Stimulated activated naive CD8-positive, alpha-beta T cell treated with anti-CD3 and anti-CD28 coated beads, Interleukin-15, amount 100 ng/mL, for 72 hours (primary cell): ENCODE data around the gene TRHDE.

Source experiments
- ATAC-seq: fragments of 150-1000 bp; cut with Tn5 transposase; 2 replicates; pipeline ENCODE4 v1.10.0; 2021; ENCODE audit warnings: mild to moderate bottlenecking, moderate library complexity
- DNase-seq, 2 donors: peaks; one replicate each; pipeline ENCODE4 v3.0.0; 2021 to 2022
- H3K27ac Mint-ChIP-seq, 2 donors: one replicate each; pipeline ENCODE4 v1.8.0; 2022; ENCODE audit warnings: mild to moderate bottlenecking in 2 of 2, mixed read lengths in 2 of 2, moderate library complexity in 2 of 2
- H3K27me3 Mint-ChIP-seq: one replicate; pipeline ENCODE4 v1.8.0; 2022; ENCODE audit warnings: mixed read lengths
- H3K4me1 Mint-ChIP-seq: one replicate; pipeline ENCODE4 v1.8.0; 2022; ENCODE audit warnings: mild to moderate bottlenecking, mixed read lengths
- H3K4me3 Mint-ChIP-seq, 2 donors: one replicate each; pipeline ENCODE4 v1.8.0; 2022; ENCODE audit warnings: mild to moderate bottlenecking in 2 of 2, mixed read lengths in 2 of 2, moderate library complexity in 1 of 2
- H3K9me3 Mint-ChIP-seq, 2 donors: one replicate each; pipeline ENCODE4 v1.8.0; 2022; ENCODE audit warnings: mixed read lengths in 2 of 2

TRHDE gene

DNA sequence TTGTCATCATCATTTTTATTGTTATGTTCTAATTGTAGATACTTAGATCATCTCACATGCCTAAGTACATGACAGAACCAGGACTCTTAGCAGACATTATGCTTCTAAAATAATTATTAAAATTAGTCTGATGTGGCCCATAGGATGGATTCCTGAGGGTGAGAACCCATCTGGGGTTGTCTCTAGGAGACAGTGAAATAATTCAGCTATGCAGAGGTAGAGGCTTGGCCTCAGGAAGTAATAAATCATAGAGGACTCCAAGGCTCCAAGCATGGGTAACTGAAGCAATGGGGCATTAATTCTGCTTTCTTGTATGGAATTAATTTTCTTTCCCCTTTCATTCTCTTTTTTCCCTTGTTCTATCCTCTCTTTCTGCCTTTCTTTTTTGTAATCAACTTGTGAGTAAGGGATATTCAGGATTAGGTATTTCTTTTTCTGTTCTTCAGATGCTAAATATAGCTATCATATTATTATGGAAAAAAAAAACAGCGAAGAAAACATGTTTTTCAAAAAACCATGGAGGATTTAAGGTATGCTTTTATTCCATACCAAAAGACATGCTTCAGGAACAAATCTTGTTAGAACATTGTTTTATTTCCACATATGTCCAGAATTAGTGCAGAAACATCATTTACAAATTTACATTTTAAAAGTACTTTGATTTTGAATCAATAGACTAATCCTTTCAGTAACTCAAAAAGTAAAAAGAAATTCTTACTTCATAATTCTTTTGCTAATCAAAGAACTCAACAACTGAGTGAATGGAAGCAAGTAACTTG lies 263.2 kb downstream of the TRHDE start:
- Mint-ChIP-seq H3K27me3 (no peaks in the 10 kb centered on the region), H3K4me1 (no peaks in the 10 kb centered on the region), H3K4me3 (no peak overlapping the region), H3K9me3 (peaks cover 7 to 16% of the 10 kb centered on the region in 2 donors), H3K27ac (no peak overlapping the region)
- no peak for ATAC-seq
- no peak for DNase-seq

- Mint-ChIP-seq H3K4me3 (no peak overlapping the region), H3K4me1 (no peaks in the 10 kb centered on the region), H3K9me3 (peaks cover 6 to 7% of the 10 kb centered on the region in 2 donors), H3K27ac (no peak overlapping the region), H3K27me3 (no peaks in the 10 kb centered on the region)
- ATAC-seq, result no peak
- no peak for DNase-seq
Measured at GRCh38 chr12:72540811-72541210, 268.6 kb downstream of the TRHDE start.

GRCh38 chr12:72543777-72544467 lies 271.8 kb downstream of the TRHDE start:
- no peak overlapping the region for H3K27ac Mint-ChIP-seq
- H3K4me1 Mint-ChIP-seq, result no peaks in the 10 kb centered on the region
- ATAC-seq (no peak), DNase-seq (no peak)
- H3K4me3 Mint-ChIP-seq, result no peak overlapping the region
- no peaks in the 10 kb centered on the region for H3K27me3 Mint-ChIP-seq
- H3K9me3 Mint-ChIP-seq, result peaks cover 2 to 3% of the 10 kb centered on the region in 2 donors

DNA sequence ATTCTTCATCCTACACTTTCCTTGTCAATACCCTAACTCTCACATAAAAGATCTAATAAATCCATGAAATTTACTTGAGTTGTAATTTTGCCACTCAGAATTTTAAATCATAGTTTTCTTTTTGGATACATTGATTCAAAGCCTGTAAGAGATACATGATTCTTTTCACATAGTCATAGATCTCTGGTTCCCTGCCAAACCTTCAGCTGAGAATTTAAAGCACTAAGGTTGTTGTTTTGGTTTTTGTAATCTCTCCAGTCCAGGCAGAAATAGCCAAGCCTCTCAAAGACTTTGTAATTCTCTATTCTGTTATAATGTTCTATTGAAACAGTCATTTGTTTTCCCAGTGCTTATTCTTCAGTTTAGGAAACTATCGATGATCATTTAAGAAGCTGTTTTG lies 273.9 kb downstream of the TRHDE start:
- H3K4me3 Mint-ChIP-seq, result no peak overlapping the region
- H3K27ac Mint-ChIP-seq, result no peak overlapping the region
- no peak for DNase-seq
- H3K4me1 Mint-ChIP-seq, result no peaks in the 10 kb centered on the region
- ATAC-seq, result no peak
- no peaks in the 10 kb centered on the region for H3K27me3 Mint-ChIP-seq
- no peaks in the 10 kb centered on the region for H3K9me3 Mint-ChIP-seq

- Mint-ChIP-seq H3K4me1 (no peaks in the 10 kb centered on the region), H3K9me3 (peaks cover 0 to 6% of the 10 kb centered on the region in 2 donors), H3K27ac (no peak overlapping the region), H3K27me3 (no peaks in the 10 kb centered on the region), H3K4me3 (no peak overlapping the region)
- no peak for DNase-seq
- ATAC-seq, result no peak
Measured at GRCh38 chr12:72547573-72547972, 275.4 kb downstream of the TRHDE start.

DNA sequence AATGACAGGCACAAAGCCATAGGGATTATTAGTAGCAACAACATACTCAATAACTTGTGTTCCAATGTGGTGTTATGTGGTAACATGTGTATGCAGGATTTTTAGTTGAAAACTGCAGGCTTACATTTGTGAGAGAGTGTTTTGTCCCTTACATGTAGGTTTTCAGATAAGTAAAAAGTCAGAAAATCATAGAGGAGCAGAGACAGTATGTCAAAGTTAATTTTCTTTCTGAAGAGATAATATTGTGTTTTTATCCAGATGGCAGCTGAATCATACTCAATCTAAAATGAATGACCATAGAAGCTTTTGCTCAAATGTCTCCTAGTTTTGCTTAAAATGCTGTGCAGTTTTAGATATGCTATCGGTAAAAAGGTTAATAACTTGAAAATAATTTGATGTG lies 277.0 kb downstream of the TRHDE start:
- H3K4me1 Mint-ChIP-seq, result no peaks in the 10 kb centered on the region
- no peak overlapping the region for H3K27ac Mint-ChIP-seq
- no peak overlapping the region for H3K4me3 Mint-ChIP-seq
- peaks cover 0 to 6% of the 10 kb centered on the region in 2 donors for H3K9me3 Mint-ChIP-seq
- no peaks in the 10 kb centered on the region for H3K27me3 Mint-ChIP-seq
- ATAC-seq (no peak), DNase-seq (no peak)

DNA sequence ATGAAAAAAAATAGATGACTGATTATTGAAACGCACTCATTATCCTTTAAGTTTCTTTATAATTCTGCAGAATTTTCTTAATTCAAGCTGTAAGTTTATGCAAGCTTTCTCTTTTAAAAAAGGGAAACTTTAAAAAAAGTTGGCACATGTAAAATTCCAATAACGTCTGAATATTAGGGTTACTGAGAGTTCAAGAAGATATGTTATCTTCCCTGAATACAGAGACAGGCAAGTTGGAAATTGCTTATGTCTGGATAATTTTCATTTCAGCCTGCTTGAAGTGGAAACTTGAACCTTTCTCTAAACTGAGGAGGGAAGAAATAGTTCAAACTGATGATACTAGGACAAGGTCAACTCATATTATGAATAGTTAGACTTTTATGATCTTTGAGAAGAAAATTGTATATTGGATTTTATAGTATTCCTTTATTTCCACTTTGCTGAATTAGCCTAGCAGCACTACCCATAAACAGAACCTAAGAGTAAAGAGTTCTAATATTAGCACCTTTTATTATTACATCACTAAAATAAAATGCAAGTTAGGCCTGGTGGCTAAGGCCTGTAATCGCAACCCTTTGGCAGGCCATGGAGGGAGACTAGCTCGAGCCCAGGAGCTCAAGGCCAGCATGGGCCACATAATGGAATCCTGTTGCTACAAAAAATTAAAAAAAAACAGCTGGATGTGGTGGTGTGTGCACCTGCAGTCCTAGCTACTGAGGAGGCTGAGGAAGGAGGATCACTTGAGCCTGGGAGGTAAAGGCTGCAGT lies 288.0 kb downstream of the TRHDE start:
- no peak for DNase-seq
- ATAC-seq, result no peak
- Mint-ChIP-seq H3K4me1 (no peaks in the 10 kb centered on the region), H3K9me3 (no peaks in the 10 kb centered on the region), H3K4me3 (no peak overlapping the region), H3K27ac (no peak overlapping the region), H3K27me3 (no peaks in the 10 kb centered on the region)

DNA sequence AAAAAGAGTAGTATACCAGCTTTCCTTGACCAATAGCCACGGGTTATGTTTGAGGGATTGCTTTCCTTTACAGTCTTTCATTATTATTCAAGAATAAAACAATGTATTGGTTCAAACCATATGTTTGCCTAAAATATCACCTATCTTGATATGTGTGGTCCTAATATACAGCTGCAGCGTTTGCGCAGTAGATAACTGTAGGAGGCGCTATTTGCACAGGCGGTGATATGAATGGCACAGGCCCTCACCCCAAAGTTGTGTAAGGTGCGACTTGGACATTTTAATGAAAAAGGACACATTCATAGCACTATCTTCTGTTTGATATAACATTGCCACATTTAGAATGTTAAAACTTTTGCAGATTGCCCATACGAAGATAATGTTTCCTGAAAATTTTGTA lies 298.4 kb downstream of the TRHDE start:
- Mint-ChIP-seq H3K9me3 (peaks cover 0 to 7% of the 10 kb centered on the region in 2 donors), H3K27ac (no peak overlapping the region), H3K4me1 (no peaks in the 10 kb centered on the region), H3K4me3 (no peak overlapping the region), H3K27me3 (no peaks in the 10 kb centered on the region)
- DNase-seq (no peak), ATAC-seq (no peak)

GRCh38 chr12:72574138-72574537 lies 302.0 kb downstream of the TRHDE start:
- ATAC-seq (no peak), DNase-seq (no peak)
- Mint-ChIP-seq H3K27ac (no peak overlapping the region), H3K9me3 (peaks cover 0 to 7% of the 10 kb centered on the region in 2 donors), H3K27me3 (no peaks in the 10 kb centered on the region), H3K4me1 (no peaks in the 10 kb centered on the region), H3K4me3 (no peak overlapping the region)

DNA sequence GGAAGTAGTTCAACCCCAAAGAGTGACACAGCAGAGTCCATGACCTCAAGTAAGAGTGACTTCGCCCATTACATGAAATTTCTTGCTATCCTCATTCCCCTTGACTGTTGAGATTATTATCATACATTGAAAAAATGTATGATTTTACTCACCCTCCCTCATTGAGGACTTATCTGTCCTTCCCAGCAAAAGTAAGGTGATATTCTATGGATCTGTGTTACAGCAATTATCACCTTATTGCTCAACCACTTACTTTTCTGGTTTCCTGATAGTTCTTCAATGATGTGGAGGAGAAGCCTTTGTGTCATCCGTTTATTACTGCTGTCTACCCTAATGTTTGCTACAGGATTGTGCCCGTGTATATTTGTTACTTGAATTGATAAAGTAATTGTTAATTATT lies 306.2 kb downstream of the TRHDE start:
- Mint-ChIP-seq H3K4me3 (no peak overlapping the region), H3K27ac (no peak overlapping the region), H3K9me3 (no peaks in the 10 kb centered on the region), H3K4me1 (no peaks in the 10 kb centered on the region), H3K27me3 (no peaks in the 10 kb centered on the region)
- DNase-seq (no peak), ATAC-seq (no peak)

GRCh38 chr12:72586456-72586855 lies 314.3 kb downstream of the TRHDE start:
- Mint-ChIP-seq H3K4me3 (no peak overlapping the region), H3K27me3 (no peaks in the 10 kb centered on the region), H3K4me1 (no peaks in the 10 kb centered on the region), H3K9me3 (peaks cover 0 to 25% of the 10 kb centered on the region in 2 donors), H3K27ac (no peak overlapping the region)
- ATAC-seq (no peak), DNase-seq (no peak)

- DNase-seq, result no peak
- no peak for ATAC-seq
- Mint-ChIP-seq H3K27me3 (no peaks in the 10 kb centered on the region), H3K4me3 (no peak overlapping the region), H3K27ac (no peak overlapping the region), H3K4me1 (no peaks in the 10 kb centered on the region), H3K9me3 (peaks cover 6 to 12% of the 10 kb centered on the region in 2 donors)
Measured at GRCh38 chr12:72602581-72602980, 330.4 kb downstream of the TRHDE start.

DNA sequence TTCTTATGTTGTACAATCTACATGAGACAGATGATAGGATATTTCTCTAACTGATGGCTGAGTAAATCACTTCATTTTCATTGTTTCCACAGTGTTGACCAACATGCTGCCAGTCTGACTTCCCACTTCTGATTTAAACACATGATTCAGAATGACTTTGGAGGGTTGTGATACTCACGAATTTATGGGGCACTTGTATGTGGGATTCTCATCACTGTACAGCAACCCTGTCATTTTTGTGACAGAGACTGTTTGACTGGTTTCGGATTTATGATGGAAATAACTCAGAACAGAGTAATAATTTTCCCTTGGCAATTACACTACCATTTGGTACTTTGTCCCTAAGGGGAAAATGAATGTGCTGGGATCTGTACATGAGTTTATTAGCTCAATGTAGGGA lies 333.8 kb downstream of the TRHDE start:
- H3K4me3 Mint-ChIP-seq, result no peak overlapping the region
- ATAC-seq (no peak), DNase-seq (no peak)
- no peaks in the 10 kb centered on the region for H3K27me3 Mint-ChIP-seq
- H3K4me1 Mint-ChIP-seq, result no peaks in the 10 kb centered on the region
- H3K27ac Mint-ChIP-seq, result no peak overlapping the region
- peaks cover 6 to 21% of the 10 kb centered on the region in 2 donors for H3K9me3 Mint-ChIP-seq

GRCh38 chr12:72610342-72610741 lies 338.2 kb downstream of the TRHDE start:
- Mint-ChIP-seq H3K9me3 (peaks cover 0 to 9% of the 10 kb centered on the region in 2 donors), H3K27me3 (no peaks in the 10 kb centered on the region), H3K4me1 (no peaks in the 10 kb centered on the region), H3K27ac (no peak overlapping the region), H3K4me3 (no peak overlapping the region)
- ATAC-seq (no peak), DNase-seq (no peak)

- Mint-ChIP-seq H3K27me3 (no peaks in the 10 kb centered on the region), H3K4me1 (no peaks in the 10 kb centered on the region), H3K4me3 (no peak overlapping the region), H3K9me3 (peaks cover 0 to 9% of the 10 kb centered on the region in 2 donors), H3K27ac (no peak overlapping the region)
- DNase-seq (no peak), ATAC-seq (no peak)
Measured at GRCh38 chr12:72610854-72611358, 338.7 kb downstream of the TRHDE start.

DNA sequence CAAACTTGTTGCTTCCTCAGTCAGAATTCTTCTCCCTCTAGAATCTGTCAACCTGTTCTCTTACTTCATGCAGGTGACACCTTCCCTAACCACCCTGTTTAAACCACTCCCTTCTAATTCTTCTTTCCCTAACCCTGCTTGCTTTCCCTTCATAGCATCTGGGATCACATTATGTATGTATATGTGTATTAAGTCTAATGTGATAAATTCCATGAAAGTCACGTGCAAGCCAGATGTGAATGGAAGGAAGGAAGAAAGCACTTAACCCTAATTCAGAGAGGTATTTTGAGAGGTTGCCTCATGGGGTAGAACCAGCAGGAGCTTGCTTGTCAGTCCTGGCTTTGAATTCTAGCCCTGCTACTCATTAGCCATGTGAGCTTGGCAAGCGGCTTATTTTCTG lies 340.0 kb downstream of the TRHDE start:
- DNase-seq, result no peak
- Mint-ChIP-seq H3K9me3 (peaks cover 0 to 9% of the 10 kb centered on the region in 2 donors), H3K4me1 (no peaks in the 10 kb centered on the region), H3K4me3 (no peak overlapping the region), H3K27ac (no peak overlapping the region), H3K27me3 (no peaks in the 10 kb centered on the region)
- no peak for ATAC-seq
